ENCODE results near the gene TRIM63. TPM values are rescaled to one million over a fixed set of nuclear protein-coding genes. Genes with fewer than 3 reads are reported as not detected.

The TRIM63 gene
- polyA plus RNA-seq, 12 donors = 13.4 to 57.6 (median 38.9) TPM; not detected in 1

DNA sequence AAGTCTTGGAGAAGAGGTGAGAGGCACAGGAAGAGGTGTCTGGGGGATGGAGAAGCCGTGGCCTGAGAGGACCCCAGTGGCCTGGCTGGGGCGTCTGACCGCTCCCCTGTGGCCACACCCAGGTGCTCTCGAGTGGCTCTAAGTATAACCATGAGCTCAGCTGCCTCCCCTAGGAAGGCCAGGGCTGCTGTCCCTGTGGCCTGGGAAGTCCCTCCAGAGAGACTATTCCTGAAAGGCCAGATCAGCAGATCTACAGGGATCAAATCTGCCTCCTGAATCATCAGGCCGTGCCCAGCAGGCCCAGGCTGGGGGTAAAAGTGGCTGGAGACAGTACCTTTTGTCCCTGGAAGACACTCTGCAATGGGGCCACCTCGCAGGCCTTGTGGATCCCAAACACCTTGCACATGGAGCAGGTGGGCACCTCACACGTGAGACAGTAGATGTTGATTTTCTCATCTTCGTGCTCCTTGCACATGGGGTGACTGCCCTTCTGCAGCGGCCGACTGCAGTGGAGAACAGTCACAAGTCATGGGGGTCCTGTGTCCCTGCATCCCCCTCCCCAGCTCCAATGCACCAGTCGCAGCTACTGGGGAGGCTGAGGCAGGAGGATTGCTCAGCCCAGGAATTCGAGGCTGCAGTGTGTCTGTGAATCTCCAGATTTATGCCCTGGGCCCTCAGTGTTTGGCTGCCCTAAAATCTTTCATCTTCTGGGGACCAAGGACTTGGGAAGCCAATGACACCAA lies 6.4 kb downstream of the TRIM63 start:
- no peak for DNase-seq

DNA sequence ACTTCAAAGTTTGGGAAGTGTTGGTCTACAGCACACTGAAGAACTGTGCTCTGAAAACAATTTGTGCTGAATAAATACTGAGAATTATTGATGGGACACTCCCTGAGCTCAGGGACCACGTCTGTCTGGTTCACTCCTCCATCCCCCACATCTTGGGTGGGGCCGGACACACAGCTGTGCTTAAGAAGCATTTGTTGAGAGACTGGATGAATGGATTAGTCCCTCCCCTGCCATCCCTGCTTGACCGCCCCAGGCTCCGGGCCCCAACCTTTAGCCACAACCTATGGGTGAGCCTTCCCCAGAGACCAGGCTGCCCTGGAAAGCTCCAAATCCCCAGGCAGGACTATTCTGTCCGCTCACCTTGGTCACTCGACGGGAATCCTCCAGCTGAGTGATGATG lies 7.5 kb downstream of the TRIM63 start:
- no peak for DNase-seq

- DNase-seq = no peak
These were observed 9.3 kb downstream of the TRIM63 start for GRCh38 chr1:26058052-26058595.

DNA sequence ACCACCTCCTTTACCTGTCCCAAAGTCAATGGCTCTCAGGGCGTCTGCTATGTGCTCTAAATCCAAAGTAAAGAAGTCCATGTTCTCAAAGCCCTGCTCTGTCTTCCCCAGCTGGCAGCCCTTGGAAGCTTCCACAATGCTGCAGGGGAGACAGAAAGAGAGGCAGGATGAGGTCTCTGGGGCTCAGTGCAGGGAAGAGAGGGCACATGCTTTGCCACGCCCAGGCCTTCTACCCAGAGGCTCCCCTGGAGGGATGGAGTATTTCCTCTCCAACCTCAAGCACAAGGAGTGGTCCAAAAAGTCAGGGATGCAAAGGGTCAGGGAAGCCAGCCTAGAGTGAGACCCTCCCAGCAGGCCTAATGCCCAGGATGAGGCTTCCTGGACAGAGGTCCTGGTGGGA lies 10.2 kb downstream of the TRIM63 start:
- no peak for DNase-seq

DNA sequence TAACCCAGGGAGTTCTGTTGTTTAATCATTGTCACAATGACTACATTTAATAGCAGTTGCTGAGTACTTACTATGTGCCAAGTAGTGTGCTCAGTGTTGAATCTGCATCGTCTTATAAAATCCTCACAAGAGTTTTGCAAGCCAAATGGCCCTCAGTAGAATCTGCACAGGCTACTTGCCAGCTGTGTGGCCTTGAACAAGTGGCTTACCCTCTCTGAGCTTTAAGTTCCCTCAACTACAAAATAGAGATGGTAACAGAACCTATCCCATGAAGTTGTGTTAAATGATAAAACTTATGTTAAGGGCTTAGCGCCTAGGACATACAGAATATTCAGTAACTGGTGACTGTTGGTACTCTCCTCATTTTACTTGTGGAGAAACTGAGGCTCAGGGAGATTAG lies 12.4 kb downstream of the TRIM63 start:
- no peak for DNase-seq

DNA sequence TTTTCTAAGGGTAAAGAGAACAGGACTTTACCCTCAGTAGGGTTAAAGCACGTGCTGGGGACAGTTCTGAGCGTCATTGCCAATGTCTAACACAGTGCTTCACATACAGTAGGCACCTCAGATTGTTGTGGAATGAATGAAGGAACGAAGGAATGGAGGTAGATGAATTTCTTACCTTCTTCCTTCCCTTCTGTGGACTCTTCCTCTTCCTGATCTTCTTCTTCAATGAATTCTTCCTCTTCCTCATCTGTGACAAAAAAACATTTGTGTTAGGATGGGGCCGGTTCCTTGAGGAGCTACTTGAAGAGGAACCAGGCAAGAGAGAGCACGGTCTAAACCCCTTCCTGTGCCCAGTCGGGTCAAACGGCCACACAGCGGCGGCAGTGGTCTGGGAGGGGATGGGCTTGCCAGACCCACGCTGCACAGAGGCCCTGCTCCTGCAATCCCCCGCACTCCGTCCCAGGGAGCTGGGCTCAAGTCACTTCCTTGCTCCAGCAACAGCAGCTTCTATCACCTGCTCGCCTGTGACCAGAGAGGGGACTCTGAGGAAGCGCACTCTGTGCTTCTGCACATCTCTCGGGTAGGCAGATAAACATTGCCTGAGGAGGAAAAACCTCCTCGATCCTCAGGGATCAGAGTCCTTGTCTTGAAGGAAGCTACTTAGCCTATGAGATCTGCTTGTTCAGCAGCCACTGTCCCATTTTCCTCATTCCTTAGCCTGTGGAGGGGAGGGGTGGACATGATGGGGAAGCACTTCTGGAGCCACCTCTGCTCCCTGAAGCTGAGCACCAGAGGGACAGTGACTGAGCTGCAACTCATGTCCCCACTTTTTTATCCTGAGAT lies 13.5 kb downstream of the TRIM63 start:
- no peak for DNase-seq

DNA sequence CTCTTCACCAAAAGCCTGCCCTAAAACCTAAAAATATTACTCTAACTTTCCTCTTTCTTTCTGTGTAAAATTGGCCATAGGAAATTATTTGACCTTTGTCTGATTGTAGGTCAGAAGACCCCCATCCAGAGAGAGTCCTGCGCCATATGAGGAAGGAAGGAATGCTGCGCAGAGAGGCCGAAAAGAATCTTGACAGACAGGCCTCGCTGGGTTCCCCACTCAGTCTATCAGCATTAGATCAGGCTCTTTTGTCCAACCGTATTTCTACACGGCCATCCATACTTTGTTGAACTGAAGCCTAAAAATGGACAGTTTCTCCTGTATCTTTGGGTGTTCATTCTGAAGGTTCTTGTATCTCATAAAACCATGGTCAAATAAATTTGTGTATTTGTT lies 17.2 kb downstream of the TRIM63 start:
- no peak for DNase-seq

GRCh38 chr1:26049531-26050247 lies 17.7 kb downstream of the TRIM63 start:
- DNase-seq = no peak

DNA sequence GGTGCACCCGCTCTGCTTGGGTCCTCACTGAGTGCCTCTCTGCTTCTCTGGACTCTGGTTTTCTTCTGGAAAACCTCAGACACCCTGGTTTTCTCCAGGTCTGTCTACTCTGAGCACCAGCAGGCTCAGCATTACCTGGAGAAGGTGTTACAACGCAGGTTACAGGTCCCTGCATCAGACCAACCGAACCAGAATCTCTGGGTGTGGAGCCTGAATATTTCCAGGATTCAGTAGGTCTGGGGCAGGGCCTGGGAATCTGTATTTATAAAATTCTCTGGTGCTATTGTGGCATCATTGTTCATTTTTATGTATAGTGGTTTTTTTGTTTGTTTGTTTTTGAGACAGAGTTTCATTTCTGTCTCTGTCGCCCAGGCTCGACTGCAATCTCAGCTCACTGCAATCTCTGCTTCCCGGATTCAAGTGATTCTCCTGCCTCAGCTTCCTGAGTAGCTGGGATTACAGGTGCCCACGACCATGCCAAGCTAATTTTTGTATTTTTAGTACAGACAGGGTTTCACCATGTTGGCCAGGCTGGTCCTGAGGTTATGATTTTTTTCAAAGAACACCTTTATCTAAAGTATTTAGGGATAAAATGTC lies 20.1 kb downstream of the TRIM63 start:
- no peak for DNase-seq

GRCh38 chr1:26046246-26047095 lies 21.0 kb downstream of the TRIM63 start:
- no peak for DNase-seq

DNA sequence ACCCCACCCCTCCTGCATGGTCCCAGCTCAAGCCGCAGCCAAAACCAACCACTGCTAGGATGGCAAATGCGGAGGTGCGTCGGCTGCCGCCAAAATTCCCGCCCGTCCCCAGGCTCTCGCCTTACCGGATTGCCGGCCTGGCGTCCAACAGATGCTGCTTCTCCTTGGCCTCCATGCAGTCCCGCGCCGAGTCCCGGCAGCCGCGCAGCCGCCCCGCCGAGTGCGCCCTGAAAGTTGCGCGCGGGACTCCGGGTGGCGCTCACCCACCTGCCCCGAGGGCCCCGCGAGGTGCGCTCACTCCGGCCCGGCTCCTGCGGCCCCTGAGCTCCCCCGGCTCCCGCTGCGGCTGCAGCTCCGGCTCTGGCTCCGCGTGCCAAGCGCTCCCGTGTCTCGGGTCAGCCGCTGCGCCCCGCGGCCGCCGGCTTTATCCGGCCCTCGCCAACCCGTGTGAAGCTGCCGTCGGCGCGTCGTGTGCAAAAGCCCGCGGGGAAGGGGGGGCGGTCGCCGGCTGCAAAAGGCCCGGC lies 21.6 kb downstream of the TRIM63 start, which contains the start of gene SLC30A2:
Gene SLC30A2 (minus strand): TSS at position 397 of the 524 bp plus-strand sequence. CDS start 222 bp downstream, at position 175.
- DNase-seq = no peak

DNA sequence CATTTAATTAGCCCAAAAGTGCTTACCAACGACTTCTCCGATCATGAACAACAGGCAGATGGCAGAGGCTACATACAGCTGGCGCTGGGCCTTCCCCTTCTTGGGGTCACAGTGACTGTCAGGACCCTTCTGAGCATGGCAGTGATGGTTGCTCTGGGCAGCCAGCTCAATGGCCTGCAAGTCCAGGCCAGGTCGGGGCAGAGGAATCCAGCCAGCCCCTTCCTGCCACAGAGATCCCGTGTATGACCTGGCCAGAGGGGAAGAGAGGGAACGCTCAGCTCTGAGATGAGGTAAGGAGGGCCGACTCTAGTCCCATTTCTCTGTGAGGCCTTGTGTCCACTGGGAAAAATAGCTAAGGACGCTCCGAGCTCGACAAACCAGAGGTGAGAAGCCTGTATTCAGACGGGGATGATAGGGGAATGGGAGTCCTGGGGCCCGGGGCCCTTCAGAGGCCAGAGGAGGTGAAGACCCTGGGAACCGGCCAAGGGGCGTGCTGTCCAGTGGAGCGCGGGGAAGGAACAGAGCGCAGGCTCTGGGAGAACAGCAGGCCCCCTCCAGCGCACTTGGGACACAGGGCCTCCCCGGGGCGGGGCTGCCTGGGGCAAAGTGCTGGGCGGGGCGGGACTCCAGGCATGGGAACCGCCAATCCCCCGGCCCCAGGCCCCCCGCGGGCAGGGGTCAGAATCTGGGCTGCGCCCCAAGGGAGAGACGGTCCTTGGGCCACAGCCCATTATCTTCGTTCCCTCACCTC lies 22.3 kb downstream of the TRIM63 start:
- no peak for DNase-seq

DNA sequence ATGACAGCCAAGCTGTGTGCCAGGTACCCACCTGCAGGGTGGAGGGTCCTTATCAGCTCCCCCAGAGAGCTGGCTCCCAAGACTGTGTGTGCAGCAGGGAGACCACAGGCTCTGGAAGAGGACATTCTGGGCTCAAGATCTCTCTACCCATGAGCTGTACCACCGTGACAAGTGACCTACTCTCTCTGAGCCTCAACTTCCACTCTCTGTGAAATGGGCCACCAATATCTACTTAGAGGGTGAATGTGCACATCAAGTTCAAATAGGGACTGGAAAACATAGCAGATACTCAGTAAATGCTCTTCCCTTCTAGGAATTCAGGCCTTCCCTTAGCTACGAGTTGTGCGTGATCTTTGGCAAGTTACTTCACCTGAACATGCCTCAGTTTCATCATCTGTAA lies 23.0 kb downstream of the TRIM63 start:
- no peak for DNase-seq

DNA sequence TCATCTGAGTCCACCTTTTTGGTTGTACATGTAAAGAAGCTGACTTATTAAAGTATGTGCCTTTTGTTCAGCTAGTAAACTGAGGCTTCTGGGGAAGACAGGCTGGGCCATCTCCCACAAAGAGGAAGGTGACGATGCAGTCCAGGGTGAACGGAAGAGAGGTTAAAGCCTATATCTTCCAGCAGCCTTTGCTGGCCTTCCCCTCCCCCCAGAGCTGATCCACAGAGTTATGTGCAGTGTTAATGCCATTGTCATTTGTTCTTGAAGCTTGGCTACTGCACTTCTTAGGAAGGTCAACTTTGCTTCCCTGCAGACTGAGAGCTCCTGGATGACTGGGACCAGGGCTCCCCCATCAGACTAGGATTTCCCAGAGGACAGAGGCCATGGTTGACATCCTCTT lies 23.7 kb downstream of the TRIM63 start:
- no peak for DNase-seq

GRCh38 chr1:26041978-26042377 lies 25.5 kb downstream of the TRIM63 start:
- no peak for DNase-seq

DNA sequence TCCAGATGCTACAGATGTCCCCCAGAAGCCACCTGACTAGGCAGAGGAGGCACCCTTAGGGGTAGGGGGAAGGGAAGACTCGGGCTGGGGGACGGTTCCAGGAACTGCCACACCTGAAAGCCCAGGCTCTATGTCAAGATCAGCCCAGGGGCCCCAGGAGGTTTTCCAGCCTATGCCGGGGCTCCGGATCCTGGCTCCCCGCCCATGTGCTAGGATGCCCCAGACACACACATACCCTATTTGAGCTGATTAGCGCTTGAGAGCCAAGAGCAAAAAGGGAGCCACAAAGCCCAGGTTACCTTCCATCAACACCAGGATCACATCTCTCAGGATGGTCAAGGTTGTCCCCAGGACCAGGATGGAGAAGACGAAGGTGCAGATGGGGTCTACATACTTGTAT lies 26.0 kb downstream of the TRIM63 start:
- no peak for DNase-seq

DNA sequence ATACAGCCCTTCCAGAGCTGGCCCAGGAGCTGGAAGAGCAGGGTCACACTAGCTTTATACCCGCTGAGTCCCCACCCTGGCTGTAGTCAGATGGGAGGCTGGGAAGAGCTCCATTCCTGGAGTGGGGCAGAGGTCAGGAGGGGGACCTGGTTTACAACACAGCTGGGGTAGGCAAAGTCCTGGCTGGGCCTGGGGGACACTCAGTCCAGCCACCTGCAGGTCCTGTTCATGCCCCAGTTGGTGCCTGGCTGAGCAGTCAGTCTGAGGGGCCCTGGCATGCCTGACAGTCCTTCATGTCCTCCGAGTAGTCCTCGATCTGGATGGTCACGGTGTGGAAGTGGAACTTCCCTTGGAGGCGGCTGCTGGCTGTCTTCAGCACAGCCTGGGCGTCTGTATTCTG lies 28.5 kb downstream of the TRIM63 start:
- no peak for DNase-seq

DNA sequence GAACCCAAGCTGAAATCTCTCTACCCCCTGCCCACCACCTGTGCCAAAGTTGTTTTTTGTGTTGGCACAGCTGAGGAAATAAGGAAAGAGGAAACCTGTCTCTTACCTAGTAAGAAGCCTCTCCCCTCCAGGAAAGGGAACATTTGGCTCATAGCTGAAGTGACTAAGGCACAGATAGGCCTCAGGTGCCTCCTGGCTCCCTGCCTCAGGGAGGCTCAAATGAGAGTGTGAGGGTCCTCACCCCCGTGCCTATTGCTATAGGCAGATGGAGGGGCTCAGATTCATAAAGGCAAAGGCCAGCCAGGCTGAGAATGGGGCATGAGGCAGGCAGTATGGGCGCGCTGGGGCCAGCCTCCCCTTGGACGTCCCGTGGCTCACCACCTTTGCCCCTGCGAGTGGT lies 29.0 kb downstream of the TRIM63 start:
- DNase-seq = no peak

DNA sequence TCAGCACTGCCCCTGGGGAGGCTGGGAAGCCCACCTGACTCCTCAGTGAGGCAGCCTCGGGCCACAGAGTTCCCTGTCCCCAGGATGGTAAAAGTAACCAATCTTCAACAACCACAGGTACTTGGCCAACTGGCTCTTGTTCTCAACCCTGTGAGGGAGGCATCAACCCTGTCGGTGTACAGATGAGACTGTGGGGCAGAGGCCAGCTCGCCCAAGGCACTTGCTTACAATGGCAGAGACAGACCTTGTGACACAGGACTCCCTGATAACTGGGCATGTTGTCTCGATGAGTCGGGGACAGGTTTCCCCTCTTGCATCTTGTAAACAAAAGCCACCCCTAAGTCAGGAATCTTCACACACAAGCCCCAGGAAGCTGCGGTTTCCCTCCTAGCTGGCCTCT lies 29.5 kb downstream of the TRIM63 start:
- no peak for DNase-seq

DNA sequence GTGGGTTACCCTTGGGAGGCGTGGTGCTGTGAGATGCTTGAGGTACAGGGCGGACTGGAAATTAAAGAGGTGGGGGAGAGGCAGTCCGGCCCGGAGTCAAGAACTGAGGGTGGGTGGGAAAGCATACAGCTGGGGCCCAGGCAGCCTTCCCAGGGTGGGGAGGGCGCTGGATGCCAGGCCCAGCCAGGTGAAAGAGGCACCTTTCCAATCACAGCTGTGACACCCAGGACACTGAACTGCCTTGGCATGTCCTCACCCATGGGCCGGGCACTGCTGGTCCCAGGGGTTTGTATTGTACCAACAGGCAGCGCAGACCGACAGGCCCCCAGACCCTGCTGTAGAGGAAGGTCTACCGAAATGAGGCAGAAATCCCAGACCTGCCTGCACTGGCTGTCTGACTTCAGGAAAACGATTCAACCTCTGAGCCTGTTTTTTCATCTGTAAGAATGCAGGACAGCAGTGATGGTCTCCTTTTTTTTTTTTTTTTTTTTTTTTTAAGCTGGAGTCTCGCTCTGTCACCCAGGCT lies 30.6 kb downstream of the TRIM63 start:
- no peak for DNase-seq
